Bronchial epithelial cell (primary cell): ENCODE data around the gene DENND2D. TPM values are rescaled to one million over a fixed set of nuclear protein-coding genes. Genes with fewer than 3 reads are reported as not detected.

Experiments
- DNase-seq: peaks from one replicate; pipeline ENCODE4 v3.0.0-alpha.2; 2010; ENCODE audit warnings: low read depth
- FAIRE-seq: peaks from 2 replicates; lab custom pipeline; 2011; peaks lifted over from hg19 to GRCh38; lab: Jason Lieb, UNC
- H3K27me3 ChIP-seq: 2 replicates; pipeline ENCODE4 v1.5.1; 2011; ENCODE audit warnings: low read length; ENCODE audit not compliant: control insufficient read depth, insufficient read depth
- H3K36me3 ChIP-seq: 2 replicates; pipeline ENCODE4 v1.5.1; 2011; ENCODE audit warnings: low read length; ENCODE audit not compliant: control insufficient read depth, insufficient read depth
- H3K4me3 ChIP-seq: 2 replicates; pipeline ENCODE4 v1.5.1; 2011; ENCODE audit warnings: mild to moderate bottlenecking, low read depth, low read length, control low read depth
- total RNA-seq: library from RNA; depleted of rRNA; stranded (reverse); fragments of >200 nt; gene quantifications from 2 replicates; pipeline ENCODE4 v1.2.1, GENCODE V29; 2014
- TF ChIP-seq, protein P1 (sequence below): IDR thresholded peaks from 2 replicates; pipeline ENCODE4 v1.5.1; 2011; ENCODE audit warnings: mild to moderate bottlenecking, moderate library complexity, low read length, control low read depth, inconsistent platforms; ENCODE audit not compliant: insufficient read depth, severe bottlenecking

Gene DENND2D, protein sequence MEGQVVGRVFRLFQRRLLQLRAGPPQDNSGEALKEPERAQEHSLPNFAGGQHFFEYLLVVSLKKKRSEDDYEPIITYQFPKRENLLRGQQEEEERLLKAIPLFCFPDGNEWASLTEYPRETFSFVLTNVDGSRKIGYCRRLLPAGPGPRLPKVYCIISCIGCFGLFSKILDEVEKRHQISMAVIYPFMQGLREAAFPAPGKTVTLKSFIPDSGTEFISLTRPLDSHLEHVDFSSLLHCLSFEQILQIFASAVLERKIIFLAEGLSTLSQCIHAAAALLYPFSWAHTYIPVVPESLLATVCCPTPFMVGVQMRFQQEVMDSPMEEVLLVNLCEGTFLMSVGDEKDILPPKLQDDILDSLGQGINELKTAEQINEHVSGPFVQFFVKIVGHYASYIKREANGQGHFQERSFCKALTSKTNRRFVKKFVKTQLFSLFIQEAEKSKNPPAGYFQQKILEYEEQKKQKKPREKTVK
- 23.7 and 24.3 TPM in 2 replicates for total RNA-seq

DNA sequence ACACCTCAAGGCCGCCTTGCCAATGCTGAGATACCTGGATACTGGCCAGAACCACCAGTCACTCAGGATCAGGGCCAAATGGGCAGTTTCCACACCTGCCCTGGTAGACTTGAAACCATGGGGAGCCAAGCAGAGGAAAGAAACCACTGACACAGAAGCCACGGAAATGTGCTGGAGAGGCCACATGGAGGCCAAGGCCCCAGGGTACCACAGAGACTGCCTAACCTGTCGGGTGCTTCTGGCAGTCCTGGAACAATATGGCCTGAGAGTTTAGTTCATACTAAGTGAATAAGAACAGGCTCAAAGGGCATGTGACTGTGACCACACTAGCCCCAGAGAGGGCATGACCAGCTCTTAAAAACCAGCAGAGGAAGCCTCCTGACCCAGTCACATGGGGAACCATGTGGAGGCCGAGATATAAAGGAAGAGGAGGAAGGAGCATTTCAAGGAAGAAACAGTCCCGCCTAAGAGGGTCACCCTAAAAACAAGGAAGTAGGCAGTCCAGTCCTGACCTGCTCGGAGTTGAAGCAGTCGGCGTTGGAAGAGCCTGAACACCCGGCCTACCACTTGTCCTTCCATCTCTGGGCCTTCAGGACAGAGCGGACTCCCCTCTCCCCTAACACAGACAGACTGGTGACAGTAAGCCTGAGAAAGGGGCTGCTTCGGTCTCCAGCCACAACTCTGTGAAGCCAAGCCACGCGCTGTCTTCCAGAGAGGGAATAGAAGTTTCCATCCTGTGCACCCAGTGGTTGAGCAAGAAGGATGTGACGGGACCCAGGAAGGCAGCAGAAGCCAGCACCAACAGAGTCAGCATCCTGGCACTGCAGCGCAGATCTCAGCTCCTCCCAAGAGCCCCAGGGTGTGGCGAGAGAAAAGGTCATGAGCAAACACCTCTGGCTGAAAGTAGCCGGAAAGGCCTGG is at the start of gene DENND2D:
DENND2D (minus strand) TSS at position 766 of the 921 bp plus-strand sequence; CDS start at position 579, 187 bp downstream.
- no peak for FAIRE-seq
- no peak within 1 kb of the TSS for H3K4me3 ChIP-seq

DNA sequence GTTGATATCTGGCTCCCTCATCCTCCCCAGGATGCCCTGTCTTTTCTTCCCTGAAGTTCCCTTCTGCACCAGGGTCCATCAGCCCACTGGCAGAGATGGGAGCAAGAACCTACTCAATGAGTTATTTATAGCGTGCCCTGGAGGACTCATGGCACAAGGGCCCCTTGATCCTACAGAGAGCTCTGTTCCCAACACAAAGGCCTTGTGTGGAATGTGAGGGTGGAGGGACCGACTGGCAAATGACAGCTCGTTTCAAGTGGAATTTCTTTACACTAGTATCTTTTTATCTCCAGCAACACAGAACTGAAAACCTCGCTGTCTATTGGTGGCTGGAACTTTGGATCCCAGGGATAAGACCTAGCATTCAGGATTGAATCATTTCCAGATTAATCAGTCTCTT is 49.5 kb upstream of the DENND2D start:
- H3K4me3 ChIP-seq: no peak overlapping the region
- DNase-seq (no peak), FAIRE-seq (no peak)
- no peaks in the 10 kb centered on the region for H3K36me3 ChIP-seq
- TF ChIP-seq, protein P1, sequence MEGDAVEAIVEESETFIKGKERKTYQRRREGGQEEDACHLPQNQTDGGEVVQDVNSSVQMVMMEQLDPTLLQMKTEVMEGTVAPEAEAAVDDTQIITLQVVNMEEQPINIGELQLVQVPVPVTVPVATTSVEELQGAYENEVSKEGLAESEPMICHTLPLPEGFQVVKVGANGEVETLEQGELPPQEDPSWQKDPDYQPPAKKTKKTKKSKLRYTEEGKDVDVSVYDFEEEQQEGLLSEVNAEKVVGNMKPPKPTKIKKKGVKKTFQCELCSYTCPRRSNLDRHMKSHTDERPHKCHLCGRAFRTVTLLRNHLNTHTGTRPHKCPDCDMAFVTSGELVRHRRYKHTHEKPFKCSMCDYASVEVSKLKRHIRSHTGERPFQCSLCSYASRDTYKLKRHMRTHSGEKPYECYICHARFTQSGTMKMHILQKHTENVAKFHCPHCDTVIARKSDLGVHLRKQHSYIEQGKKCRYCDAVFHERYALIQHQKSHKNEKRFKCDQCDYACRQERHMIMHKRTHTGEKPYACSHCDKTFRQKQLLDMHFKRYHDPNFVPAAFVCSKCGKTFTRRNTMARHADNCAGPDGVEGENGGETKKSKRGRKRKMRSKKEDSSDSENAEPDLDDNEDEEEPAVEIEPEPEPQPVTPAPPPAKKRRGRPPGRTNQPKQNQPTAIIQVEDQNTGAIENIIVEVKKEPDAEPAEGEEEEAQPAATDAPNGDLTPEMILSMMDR: no peak
- H3K27me3 ChIP-seq: peaks cover 4% of the 10 kb centered on the region

More for the DNA sequence above, at the start of gene DENND2D:
- no peaks in the 10 kb centered on the region for H3K27me3 ChIP-seq
- TF ChIP-seq, protein P1: no peak
- H3K36me3 ChIP-seq: peaks cover 29% of the 10 kb centered on the region
- DNase-seq: no peak

DNA sequence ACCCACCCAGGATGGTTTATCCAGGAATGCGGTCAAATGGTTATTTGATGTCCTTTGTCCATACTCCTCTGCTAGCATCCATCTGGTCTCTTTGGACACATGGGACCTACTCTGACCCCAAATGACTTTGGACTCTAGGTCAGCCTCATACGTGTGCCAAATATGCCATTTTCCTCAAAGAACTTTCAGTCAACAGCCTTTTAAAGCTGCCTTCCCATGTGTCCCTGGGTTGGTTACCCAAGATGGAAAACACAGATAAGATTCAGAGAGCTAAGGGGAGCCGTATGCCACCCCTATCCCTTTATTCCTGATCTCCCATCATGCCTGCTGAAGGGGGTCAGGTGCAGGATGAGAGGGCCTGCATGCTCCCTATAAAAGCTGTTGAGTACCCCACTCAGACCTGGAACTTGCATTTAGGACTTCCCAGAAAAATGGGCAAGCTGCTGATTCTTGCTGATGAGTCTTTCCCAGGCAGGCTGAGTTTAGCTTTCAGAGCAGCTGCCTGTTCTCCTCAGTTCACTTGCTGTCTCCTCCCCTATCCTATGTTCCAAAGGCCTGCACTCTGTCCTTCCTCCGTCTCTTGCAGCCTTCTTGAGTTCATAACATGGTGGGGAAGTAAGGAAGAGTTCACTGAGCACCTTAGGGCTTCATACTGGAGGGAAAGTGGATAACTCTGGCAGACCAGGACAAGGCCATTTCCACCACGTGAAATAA is 46.8 kb upstream of the DENND2D start:
- FAIRE-seq (no peak), DNase-seq (no peak)
- Histone ChIP-seq H3K27me3 (peaks cover 4% of the 10 kb centered on the region), H3K36me3 (no peaks in the 10 kb centered on the region), H3K4me3 (no peak overlapping the region)
- TF ChIP-seq, protein P1: no peak

DNA sequence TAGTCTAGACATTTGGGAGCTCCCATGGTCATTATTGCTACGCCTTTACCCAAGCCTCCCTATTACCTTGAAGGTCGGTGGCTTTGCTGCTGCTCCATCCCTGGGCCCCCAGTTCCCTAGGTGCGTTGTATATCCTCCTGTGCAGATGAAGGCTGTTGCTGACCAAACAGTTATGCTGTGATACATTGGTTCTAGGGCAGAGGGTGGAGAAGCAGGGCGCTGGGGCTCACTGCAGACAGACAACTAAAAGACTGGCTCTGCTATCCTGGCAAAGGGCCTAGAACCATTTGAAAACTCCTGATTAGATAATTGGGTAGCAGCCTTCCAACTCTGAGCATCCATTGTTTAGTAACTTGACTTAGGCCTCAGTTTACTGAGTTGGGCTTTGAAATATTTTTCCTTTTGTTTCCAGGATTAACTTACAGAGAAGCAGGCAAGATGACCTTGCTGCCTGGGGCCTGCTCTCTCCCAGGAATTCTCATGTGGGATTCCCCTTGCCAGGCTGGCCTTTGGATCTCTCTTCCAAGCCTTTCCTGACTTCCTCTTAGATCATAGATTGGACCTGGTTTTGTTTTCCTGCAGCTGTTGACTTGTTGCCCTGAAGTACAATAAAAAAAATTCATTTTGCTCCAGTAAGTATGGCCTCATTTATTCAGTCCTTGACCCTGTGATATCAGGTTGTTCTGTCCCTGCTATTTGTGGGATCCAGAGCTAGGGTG is 42.5 kb upstream of the DENND2D start:
- H3K36me3 ChIP-seq: no peaks in the 10 kb centered on the region
- DNase-seq (no peak), FAIRE-seq (no peak)
- TF ChIP-seq, protein P1: no peak
- no peak overlapping the region for H3K4me3 ChIP-seq
- H3K27me3 ChIP-seq: no peaks in the 10 kb centered on the region

DNA sequence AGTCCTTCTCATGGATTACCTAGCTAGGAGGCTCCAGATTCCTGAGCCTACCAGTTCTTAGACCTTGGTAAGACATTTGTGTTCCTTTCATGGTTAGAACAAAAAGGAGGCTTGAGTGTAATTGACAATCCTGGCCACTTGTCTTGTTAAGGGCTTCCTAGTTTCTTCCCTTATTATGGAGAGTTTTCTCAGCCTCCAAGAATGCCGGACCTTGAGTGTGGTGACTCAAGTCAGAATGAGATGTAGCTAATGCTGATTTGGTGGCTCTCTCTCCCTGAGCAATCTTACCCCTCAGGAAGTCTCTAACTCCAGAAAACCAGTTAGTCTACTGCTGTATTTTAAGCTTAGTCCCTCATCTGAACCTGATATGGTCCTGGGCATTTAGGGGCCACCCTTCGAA is 41.4 kb upstream of the DENND2D start:
- DNase-seq (peak; percentile 16), FAIRE-seq (no peak)
- TF ChIP-seq, protein P1: no peak

More for the DNA sequence above, 41.4 kb upstream of the DENND2D start:
- H3K27me3 ChIP-seq: no peaks in the 10 kb centered on the region
- H3K36me3 ChIP-seq: no peaks in the 10 kb centered on the region
- H3K4me3 ChIP-seq: no peak overlapping the region
